Cardiac muscle cell (in vitro differentiated cells and primary cell): ENCODE measurements around the gene NEURL4. TPM values are rescaled to one million over a fixed set of nuclear protein-coding genes. Genes with fewer than 3 reads are reported as not detected.
A peak's percentile ranks its signal among the peaks of the same experiment; 100 is the strongest.

Source experiments
- DNase-seq, 2 donors: peaks; one replicate each; pipeline versions ENCODE4 v3.0.0 to v3.0.0-alpha.2; 2010 to 2017; ENCODE audit warnings: low read depth in 1 of 2, low spot score in 1 of 2
- H3K27ac ChIP-seq: fragments of 200-600 bp; sonication (generic); 2 replicates; pipeline ENCODE4 v1.5.1; 2016
- H3K27me3 ChIP-seq: fragments of 200-600 bp; sonication (generic); 2 replicates; pipeline ENCODE4 v1.6.0; 2016; ENCODE audit warnings: control low read depth
- H3K36me3 ChIP-seq: fragments of 200-600 bp; sonication (generic); 2 replicates; pipeline ENCODE4 v1.5.1; 2016; ENCODE audit warnings: control low read depth
- H3K4me1 ChIP-seq: fragments of 200-600 bp; sonication (generic); 2 replicates; pipeline ENCODE4 v1.8.1; 2017; ENCODE audit warnings: low read depth, mild to moderate bottlenecking, mixed run types
- H3K4me3 ChIP-seq: fragments of 200-600 bp; sonication (generic); 2 replicates; pipeline ENCODE4 v1.5.1; 2016; ENCODE audit warnings: mild to moderate bottlenecking
- H3K9me3 ChIP-seq: fragments of 200-600 bp; sonication (generic); 2 replicates; pipeline ENCODE4 v1.5.1; 2017; ENCODE audit warnings: low read depth, mild to moderate bottlenecking, control low read depth
- polyA plus RNA-seq: library from polyadenylated mRNA; unstranded; fragments of >200 nt; fragmentation: Nextera tagmentation; extraction: Ambion mirVana; gene quantifications from 2 replicates; pipeline ENCODE4 v1.2.1, GENCODE V29; 2016
- total RNA-seq: library from RNA; depleted of rRNA; stranded (reverse); fragments of >200 nt; gene quantifications from 2 replicates; pipeline ENCODE4 v1.2.3, GENCODE V29; 2016
- TF ChIP-seq, protein P1 (sequence below): IDR thresholded peaks from 2 replicates; pipeline ENCODE4 v1.5.1; 2012; ENCODE audit warnings: low read depth, mild to moderate bottlenecking, low read length

The NEURL4 gene
- total and polyA plus RNA-seq, 2 experiments from 2014 or later: 15.5 to 32.4 TPM

DNA sequence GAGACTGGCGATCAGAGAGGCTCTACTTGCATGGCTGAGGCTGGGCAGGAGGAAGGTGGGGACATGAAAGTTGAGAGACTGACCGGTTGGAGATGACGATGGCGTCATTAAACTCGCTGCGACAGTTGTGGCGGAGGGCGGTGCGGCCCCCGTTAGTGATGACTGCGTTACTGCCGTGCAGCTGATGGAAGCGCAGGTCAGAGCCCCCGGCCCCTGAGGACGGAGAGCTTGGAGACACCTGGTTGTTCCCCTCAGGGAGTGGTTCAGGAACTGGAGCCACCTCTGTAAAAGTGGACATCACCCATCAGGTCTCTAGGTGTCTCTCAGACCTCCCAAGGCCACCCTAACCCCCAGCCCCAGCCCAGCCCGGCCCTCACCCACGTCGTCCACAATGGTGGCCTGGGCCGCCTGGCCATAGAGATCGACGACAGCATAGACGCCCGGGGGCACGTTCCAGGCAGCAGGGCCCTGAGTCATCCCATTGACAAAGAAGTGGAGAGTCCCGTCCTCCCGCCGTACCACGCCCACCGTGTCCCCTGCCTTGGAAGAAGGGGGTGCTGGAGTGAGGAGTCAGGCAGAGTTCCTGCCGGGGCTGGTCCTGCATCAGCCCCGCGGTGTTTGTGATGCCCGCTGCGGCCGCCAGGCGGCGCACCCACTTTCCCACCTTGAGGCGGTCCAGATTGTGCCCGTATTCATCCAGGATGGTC is 5.3 kb downstream of the NEURL4 start:
- peak; percentile 40 to 53 for DNase-seq
- Histone ChIP-seq H3K4me1 (peaks cover 5% of the 10 kb centered on the region), H3K4me3 (no peak overlapping the region), H3K9me3 (no peaks in the 10 kb centered on the region), H3K27me3 (no peaks in the 10 kb centered on the region), H3K27ac (no peak overlapping the region), H3K36me3 (peaks cover 36% of the 10 kb centered on the region)
- TF ChIP-seq, protein P1, sequence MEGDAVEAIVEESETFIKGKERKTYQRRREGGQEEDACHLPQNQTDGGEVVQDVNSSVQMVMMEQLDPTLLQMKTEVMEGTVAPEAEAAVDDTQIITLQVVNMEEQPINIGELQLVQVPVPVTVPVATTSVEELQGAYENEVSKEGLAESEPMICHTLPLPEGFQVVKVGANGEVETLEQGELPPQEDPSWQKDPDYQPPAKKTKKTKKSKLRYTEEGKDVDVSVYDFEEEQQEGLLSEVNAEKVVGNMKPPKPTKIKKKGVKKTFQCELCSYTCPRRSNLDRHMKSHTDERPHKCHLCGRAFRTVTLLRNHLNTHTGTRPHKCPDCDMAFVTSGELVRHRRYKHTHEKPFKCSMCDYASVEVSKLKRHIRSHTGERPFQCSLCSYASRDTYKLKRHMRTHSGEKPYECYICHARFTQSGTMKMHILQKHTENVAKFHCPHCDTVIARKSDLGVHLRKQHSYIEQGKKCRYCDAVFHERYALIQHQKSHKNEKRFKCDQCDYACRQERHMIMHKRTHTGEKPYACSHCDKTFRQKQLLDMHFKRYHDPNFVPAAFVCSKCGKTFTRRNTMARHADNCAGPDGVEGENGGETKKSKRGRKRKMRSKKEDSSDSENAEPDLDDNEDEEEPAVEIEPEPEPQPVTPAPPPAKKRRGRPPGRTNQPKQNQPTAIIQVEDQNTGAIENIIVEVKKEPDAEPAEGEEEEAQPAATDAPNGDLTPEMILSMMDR: peak; percentile 89

DNA sequence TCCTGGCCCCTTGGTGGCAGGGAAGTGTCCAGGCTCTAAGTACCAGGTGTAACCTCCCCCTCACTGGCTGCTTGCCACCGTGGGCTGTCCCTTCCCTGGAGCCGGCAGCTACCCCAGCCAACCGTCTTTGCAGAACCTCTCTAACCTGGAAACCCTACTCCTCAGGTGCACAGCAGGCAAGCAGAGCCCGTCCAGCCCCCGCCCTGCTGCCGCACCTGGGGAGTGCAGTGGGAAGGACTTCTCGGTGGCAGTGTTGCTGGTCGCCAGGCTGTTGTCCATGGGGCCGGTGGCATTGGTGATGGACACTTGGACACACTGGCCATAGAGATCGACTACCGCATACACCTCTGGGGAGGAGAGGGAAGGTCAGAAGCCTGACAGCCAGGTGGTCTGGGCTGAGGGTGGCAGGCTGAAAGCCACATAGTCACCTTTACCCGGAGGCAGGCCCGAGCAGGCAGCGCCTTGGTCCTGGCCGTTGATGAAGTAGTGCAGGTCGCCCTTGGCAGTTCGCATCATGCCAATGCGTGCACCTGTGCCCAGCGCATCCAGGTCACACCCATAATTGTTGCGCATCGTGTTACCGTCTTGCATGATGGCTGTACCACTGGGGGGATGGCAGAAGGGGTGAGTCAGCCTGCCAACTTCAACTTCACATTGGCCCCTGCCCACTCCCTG is 6.5 kb downstream of the NEURL4 start:
- TF ChIP-seq, protein P1: no peak
- H3K27ac ChIP-seq: no peak overlapping the region
- H3K27me3 ChIP-seq: no peaks in the 10 kb centered on the region
- H3K36me3 ChIP-seq: peaks cover 46% of the 10 kb centered on the region
- no peaks in the 10 kb centered on the region for H3K9me3 ChIP-seq
- no peak overlapping the region for H3K4me3 ChIP-seq
- DNase-seq: no peak
- H3K4me1 ChIP-seq: no peaks in the 10 kb centered on the region

DNA sequence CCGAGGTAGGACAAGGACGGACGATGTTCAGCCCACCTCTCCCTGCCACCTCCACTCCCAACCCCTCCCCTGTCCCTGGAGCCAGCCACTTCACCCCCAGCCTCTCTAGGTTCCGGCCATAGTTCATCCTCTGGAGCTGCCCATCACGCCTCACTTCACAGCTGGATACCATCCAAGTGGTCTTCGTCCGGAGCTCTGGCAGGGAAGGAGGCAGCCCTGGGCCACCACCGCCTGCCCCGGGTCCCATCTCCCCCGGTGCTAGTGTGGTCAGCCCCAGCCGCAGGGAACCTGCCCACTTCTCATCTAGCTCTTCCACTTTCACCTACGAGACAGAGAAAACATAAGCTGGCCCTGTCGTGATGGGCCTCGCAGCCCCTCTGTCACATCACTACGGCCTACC is 7.7 kb downstream of the NEURL4 start:
- no peak overlapping the region for H3K4me3 ChIP-seq
- H3K27ac ChIP-seq: no peak overlapping the region
- H3K9me3 ChIP-seq: no peaks in the 10 kb centered on the region
- H3K4me1 ChIP-seq: no peaks in the 10 kb centered on the region
- TF ChIP-seq, protein P1: no peak
- H3K27me3 ChIP-seq: no peaks in the 10 kb centered on the region
- no peak for DNase-seq
- H3K36me3 ChIP-seq: peaks cover 51% of the 10 kb centered on the region

DNA sequence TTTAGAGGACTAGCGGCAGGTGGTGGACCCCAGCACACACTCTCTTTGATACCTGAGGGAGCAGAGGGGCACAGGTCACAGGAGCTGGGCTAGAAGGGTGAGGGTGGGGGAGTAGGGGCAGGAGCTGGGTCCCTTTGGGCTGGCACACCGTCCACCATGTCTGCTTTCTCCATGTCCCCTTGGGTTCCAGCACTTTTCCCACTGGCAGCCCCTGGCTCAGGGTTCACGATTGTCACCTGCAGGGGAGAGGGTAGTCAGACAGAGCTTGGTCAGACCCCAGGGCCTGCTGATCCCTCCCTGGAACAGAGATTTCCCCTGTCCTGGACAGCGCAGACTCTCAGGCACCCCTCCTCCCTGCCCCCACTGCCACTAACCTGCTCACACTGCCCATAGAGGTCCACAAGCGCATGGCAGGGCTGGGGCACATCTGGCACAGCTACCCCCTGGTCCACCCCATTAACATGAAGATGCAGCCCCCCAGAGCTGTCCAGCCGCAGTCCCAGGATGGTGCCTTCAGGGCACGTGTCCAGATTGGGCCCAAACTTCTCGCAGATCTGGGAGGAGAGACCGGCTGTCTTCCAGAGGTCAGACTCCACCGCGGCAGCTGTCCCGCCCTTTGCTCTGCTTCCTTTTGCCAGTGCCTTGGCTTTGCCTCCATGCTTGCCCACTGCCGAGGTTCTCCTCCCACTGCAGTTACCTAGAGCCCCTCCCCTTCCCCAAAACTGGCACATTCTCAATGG is 10.8 kb downstream of the NEURL4 start:
- Histone ChIP-seq H3K36me3 (peaks cover 52% of the 10 kb centered on the region), H3K4me3 (no peak overlapping the region), H3K27ac (no peak overlapping the region), H3K4me1 (peaks cover 7% of the 10 kb centered on the region), H3K9me3 (no peaks in the 10 kb centered on the region), H3K27me3 (no peaks in the 10 kb centered on the region)
- no peak for DNase-seq
- TF ChIP-seq, protein P1: no peak

DNA sequence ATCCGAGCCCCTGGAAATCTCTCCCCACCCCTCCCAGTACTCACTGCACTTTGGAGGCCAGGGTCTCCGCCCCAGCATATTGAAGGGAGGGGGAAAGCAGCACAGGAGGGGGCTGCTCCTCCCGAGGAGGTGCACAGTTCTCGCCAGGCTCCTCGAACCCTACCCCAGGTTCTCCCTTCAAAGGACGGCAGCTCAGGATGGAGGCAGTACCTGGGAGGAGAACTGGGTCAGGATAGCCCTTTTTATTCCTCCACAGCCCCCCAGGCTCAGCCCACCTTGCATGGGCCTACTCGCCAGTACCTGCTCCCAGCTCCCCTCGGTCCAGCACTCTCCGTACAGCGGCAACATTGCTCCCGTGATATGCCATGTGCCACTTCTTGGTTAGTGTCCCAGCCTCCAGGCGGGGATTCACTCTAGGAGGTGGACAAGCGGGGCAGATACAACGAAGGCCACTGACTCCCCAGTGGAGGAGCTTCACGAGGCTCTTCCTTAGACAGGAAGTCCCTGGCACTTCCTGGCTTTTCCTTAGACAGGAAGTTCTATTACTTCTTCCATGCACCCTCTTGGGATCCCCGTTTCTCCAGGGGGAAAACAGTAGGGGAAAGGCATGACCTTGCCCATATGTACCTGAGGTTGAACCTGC is 11.9 kb downstream of the NEURL4 start:
- no peaks in the 10 kb centered on the region for H3K9me3 ChIP-seq
- H3K36me3 ChIP-seq: peaks cover 51% of the 10 kb centered on the region
- H3K4me3 ChIP-seq: no peak overlapping the region
- no peak overlapping the region for H3K27ac ChIP-seq
- H3K27me3 ChIP-seq: no peaks in the 10 kb centered on the region
- TF ChIP-seq, protein P1: no peak
- H3K4me1 ChIP-seq: peaks cover 7% of the 10 kb centered on the region
- no peak for DNase-seq
